HG03378 (cell line): ENCODE data around the gene PARD3.

Experiments used
- ATAC-seq: cut with Tn5 transposase; IDR thresholded peaks from one replicate; pipeline ENCODE4 v1.9.1; 2021; ENCODE audit warnings: mild to moderate bottlenecking, moderate library complexity; ENCODE audit not compliant: unreplicated experiment

The PARD3 gene

DNA sequence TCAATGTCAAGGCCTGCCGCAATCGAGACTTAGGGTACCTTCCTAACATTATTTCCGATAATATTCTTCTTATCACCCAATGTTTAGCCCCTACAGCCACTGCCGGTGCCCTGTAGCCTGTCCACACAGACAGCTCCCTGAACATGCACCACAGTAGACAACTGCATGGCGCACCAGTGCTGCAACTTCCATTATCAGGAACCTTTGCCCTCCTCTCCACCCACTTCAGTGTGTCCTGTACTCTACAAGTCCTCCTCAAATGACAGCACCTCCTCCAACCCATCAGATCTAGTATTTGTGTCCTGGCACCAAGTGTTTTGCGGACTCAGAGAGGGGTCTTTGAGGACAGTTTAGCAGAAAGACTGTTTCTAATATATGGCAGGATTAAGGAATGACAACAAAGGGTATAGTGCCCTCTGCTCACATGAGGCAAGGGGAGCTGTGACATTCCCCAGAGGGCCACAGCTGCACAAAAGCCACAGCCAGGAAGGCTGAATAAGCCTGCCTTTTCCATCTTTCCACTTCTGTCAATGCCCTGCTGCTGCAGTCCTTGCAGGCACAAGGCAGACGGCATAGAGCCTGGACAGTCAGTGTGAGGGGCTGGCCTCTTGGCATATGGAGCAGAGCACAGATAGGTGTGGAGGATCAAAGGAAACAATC, 335.4 kb downstream of the PARD3 start:
- no peak for ATAC-seq

DNA sequence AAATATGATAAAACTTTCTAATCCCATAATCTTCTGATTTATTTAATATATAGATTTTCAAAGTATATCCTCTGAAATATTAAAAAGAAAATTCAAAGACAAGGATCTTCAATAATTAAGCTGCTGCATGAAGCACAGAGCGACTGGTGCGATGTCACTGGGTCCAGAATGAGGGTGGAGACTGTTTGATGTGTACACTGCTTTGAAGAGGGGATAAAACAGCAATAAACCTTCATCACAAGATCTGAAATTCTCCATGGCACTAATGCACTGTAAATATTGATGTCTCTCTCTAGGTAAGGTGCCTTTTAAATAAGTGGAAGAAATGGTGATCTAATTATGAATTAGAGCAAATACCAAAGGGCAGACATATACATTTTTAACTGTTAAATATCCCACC, 337.8 kb downstream of the PARD3 start:
- ATAC-seq: no peak

DNA sequence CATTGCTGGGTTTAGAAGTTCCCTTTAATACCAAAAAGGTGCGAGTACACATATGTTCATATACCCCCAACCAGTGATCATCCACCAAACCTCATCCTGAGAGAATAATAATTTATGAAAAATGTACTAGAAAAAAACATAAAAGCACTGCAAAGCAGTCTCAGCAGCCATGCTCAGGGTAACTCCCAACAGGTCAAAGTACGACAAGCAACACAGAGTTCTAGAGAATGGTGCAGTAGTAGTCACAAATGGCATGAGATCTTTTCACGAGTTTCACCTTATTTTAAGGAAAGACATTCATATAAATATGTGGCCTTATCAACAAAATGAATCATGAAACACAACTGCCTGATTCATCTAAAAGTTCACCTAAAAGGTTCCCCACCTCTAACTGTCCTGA, 338.5 kb downstream of the PARD3 start:
- no peak for ATAC-seq

DNA sequence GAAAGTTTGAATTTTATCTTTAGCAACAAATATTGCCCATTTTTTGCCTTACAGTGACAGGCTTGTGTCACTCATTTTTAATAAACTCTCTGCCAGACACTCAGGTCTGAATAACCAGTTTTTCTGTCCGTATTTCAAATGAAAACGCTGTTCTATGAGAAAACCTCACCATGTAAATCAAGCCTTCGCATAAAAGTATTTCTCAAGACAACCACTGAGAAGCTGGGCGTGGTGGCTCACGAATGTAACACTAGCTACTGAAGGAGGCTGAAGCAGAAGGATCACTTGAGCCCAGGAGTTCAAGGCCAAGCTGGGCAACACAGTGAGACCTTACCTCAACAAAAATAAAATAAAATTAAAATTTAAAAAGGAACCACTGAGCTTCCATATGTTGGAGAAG, 339.3 kb downstream of the PARD3 start:
- ATAC-seq: no peak

DNA sequence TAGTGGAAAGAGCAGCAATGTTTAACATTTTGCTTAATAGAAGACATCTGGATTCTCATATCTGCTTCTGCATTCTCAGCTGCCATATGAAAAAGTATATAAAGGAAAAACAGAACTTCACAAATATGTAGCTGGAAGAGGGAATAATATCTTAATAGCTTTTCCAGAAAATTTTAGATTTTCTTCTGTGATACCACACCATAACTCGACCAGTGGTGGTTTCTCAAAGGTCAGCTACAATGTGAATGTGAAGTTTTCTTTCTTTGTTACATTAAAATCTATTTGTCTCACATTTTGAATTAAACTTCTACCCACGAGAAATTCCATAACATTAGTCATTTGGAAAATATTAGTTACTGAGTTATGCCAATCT, 339.8 kb downstream of the PARD3 start:
- no peak for ATAC-seq

DNA sequence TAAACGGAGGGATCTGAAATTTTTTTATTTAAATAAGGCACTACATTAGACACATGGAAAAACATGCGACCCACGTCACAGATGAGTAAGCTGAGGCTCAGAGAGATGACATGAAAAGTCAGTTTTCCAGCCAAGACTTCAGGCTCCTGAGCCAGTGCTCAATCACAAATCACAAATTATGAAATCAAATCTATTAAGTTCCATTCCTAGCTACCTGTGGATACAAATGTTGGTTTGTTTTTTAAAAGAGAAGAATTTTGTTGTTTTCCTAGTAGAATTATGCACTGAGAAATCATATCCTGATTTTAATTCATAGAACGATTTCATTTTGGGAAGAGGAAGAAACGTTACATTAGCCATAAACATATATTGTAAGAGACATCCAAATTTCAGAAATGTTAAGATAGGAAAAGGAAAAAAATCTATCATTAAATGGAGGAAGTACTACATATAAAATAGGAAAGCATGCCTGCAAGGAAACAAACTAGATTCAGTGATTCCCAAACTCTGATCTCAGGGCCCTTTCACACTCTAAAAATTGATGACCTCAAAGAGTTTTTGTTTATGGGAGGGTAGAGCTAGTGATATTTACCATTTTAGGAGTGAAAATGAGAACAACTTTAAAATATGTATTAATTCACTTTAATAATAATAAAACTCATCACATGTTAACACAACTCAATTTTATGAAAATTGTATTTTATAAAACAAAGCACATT, 340.4 kb downstream of the PARD3 start:
- ATAC-seq: no peak

DNA sequence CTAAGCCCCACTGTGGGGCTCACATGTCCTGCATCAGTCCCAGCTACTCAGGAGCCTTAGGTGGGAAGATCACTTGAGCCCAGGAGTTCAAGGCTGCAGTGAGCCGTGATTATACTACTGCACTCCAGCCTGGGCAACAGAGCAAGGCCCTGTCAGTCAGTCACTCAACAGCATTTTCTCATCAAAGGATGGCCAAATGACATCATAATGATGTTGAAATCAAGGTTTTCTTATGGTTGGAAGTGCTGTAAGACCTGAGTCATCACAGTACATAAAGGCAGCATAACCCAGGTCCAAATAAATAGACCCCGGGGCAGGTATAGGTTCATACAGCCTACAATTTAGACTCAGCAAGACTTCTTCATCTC, 341.1 kb downstream of the PARD3 start:
- no peak for ATAC-seq

DNA sequence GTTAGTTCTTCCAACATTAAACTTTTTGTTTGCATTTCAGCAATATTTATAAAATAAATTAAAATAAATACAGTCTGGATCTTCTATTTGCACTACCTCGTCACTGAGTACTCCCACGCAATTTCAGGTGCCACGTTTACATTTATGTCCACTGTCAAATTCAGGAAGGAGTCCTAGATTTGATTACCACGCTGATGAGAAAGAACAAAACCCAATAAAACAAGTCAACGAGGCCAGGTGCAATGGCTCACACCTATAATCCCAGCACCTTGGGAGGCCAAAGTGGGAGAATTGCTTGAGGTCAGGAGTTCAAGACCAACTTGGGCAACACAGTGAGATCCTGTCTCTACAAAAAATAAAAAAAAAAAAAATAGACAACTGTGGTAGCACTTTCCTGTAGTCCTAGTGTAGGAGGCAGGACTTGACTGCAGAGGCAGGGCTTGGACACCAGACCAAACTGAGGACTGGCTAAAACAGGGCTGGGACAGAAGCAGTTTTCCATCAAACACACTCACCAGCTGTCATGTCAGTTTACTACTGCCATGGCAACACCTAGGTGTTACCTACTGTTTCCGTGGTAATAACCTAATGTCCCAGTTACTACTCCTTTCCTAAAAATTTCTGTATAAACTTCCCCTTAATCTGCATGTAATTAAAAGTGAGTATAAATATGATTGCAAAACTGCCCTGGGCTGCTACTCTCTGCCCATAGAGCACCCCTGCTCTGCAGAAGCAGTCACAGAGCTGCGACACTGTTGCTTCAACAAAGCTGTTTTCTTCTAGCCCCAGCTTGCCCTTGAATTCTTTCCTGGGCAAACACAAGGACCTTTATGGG, 341.7 kb downstream of the PARD3 start:
- no peak for ATAC-seq

DNA sequence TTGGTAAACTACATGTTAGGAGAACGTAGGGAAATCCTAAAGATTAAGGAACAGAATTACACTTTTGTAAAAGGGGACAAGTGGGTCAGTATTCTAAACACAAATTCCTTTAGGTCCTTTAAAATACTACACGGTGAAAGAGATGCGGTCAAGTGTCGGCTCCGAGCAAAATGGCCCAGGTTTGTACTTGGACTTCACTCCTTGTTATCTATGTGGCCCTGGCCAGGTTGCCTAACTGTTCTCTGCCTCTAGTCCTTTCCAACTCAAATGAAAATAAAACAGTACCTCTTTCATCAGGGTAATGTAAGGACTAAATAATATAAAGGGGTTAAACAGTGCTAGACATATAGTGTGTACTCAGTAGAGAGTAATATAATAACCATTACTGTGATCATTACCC, 344.8 kb downstream of the PARD3 start:
- no peak for ATAC-seq

DNA sequence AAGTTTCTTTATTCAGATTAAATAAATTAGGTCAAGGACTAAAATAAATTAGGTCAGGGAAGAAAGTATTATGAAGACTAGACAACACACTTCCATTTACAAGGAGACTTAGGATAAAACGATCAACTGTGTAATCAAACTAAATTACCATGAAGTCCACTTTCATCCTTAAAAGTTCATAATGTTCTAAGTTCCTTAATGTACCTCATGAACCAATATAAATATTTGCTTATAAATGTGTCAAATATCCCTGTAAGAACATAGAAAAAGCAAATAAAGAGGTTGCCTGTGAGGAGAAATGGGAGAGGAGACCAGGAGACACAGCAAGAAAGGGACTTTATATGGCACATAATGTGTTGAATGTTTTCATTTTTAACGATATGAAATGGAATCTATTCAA, 345.6 kb downstream of the PARD3 start:
- ATAC-seq: no peak

DNA sequence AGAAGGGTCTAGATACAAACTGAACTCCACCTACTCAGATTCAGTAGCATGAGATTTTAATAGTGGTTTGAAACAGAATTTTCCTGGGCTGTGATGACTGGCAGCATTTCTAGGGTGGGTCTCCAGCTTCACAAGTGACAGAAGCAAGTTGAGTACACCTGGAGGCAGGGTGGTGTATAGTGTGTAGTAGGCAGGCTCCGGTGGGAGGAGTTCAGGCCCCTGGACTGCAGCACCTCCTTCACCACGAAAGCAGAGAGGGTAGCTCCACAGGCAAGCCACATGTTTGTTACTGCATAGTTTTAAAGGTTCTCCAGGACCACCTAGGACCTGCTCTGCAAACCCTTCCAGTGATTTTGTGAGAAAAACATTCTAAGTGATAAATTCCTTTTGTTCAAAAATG, 347.2 kb downstream of the PARD3 start:
- ATAC-seq: no peak

DNA sequence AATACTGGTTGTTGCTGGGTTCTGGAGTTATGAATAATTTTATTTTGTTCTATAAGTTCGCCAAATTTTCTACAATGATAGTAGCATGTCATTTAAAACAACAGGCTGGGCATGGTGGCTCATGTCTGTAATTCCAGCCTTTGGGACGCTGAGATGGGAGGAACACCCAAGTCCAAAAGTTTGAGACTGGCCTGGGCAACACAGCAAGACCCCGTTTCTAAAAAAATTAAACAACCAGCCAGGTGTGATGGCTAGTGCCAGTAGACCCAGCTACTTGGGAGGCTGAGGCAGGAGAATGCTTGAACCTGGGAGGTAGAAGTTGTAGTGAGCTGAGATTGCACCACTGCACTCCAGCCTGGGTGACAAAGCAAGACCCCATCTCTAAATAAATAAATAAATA, 347.7 kb downstream of the PARD3 start:
- ATAC-seq: no peak

DNA sequence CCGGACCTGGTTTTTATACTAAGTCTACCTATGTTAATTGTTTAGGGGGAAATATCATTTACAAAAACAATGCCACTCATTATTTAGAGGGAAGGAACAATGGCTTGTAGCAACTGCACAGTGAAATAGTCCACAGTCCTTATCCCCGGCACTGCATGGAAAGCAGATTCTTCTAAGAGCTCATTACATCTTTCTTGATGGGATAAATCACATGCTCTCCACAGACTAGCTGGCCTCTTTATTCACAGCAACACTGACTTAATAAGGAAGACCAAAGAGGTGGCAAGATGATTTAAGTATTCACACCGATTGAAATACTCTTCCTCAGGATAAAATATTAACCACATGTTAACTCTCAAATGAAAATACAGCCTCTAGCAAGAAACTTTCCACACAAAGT, 349.4 kb downstream of the PARD3 start:
- no peak for ATAC-seq

DNA sequence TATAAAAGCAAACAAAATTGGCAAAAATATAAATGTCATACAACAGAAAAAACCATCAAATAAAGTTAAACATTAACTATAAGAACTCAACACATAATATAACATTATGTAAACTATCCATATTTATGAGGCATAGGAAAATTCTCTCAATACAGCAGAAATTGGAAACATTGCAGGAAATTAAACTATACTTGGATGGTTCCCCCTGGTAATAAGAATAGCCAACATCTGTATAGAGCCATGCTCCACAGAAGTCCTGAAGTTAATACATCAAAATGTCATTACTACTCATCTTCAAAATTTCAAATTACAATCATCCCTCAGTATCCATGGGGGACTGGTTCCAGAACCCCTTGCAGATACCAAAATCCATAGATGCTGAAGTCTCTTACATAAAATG, 350.5 kb downstream of the PARD3 start:
- no peak for ATAC-seq

DNA sequence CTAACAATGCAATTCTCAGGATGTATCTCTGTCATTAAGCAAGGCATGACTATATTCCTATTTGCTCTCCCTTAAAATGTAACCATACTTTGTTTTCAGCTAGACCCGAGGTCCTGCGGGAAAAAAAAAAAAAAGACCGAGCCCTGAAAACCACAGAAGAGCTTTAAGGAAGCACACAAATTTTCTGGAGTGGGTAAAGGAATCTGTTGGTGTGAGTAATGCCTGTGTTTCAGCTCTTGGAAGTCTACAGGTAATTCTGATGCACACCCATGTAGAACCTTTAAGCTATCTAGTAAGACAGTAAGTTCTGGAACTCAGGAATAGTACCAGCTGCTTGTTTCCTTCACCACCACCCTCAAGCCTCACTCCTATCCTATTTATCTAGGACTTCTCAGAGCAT, 351.1 kb downstream of the PARD3 start:
- no peak for ATAC-seq

DNA sequence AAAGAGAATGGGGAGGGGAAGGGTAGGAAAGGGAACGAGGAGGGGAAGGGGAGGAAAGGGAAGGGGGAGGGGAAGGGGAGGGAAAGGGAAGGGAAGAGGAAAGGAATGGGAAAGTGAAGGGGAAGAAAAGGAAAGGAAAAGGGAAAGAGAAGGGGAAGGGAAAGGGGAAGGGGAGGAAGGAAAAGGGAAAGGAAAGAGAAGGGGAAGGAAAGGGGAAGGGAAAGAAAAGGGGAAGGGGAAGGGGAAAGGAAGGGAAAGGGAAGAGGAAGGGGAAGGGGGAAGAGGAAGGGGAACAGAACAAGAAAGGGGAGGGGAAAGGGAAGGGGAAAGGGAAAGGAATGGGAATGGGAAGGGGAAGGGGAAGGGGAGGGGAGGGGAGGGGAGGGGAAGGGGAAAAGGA, 352.1 kb downstream of the PARD3 start:
- ATAC-seq: no peak

DNA sequence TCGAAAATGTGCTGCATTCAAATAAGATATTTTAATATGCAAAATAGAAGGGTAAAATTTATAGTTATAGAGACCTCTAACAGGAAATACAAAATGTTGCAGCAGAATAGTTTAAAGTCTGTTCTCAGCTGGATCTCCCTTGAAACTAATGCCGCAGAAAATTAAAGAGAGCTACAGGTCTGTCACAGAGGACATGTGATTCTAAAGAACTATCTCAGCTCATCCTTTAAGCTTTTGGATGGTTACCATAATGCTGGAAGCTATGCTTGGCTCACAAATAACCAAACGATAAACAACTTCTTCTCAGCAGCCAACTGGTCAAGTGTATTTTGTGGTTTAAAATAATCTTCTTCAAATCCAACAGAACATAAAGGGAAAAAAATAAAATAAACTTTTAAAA, 353.0 kb downstream of the PARD3 start:
- ATAC-seq: no peak

DNA sequence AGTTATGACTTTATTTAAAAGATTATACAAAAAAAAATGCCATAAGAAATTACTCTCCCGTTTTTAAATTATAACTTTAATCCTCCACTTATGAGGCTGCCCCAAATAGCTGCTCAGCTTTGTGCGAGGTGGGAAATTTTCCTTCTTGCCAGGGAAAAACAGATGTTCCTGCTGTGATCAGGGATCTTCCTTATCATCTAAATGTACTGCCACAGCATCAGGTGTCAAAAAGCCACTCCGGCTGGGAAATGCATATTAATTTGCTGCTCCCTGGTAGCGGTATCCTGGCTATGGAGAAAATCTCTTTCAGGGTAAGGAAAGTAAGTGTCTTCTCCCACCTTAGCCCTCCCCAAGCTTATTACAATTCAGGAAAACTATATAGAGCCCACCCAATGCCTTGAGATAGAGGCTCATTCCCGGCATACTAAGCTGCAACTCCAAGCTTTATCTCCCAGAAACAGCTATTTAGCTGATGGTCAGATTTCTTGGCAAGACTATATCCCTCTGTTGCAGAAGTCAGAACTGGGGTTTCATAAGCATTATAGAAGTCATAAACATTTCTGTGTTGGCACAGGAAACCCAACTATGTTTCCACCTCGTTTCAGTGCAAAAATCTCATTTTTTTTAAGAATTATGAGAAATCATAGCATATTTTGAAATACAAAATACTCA, 360.4 kb downstream of the PARD3 start:
- no peak for ATAC-seq

DNA sequence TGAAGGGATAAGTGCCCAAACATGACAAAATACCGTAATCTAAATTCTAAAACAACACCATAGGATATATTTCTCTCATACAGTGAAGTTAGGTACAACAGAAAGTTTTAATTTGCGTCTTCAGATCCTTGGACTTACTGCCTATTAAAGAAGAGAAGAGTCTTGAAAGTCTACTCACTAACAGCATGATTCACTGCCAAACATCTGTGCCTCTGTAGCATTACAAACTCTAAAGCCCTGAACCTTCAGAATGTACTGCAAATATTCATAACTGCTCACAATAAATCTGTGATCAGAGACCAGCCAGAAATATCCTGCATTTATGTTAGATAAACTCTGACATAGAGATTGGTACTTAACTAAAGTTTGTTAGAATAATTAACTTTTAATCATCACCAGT, 365.3 kb downstream of the PARD3 start:
- no peak for ATAC-seq

DNA sequence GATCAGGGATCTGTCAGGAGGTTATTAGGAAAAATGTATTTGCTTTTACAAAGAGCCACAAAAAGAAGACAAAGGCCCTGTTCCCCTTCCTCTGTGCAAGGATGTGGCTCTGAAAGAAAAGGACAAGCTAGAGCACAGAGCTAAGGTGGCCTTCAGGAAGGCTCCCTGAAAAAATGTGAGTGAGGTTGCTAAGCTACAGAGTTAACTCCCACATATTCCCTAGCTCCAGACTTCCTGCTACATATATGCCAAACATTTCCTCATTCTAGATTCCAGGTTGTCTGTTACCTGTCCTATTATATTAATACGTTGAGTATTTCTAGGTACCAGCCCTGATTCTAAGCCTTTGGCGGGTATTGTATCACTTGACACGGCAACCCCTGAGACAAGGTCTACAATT, 369.0 kb downstream of the PARD3 start:
- no peak for ATAC-seq
